Lower leg skin (tissue), 4 donors: ENCODE measurements around the gene CIB4. TPM values are rescaled to one million over a fixed set of nuclear protein-coding genes. Genes with fewer than 3 reads are reported as not detected.

Experiments used
- DNase-seq, 2 donors: peaks; one replicate each; pipeline ENCODE4 v3.0.0-alpha.2; 2019; ENCODE audit warnings: low spot score in 2 of 2
- H3K4me3 ChIP-seq: fragments of 200-600 bp; sonication (generic); 2 replicates; pipeline ENCODE4 v1.5.1; 2017; ENCODE audit warnings: mild to moderate bottlenecking, low read depth; ENCODE audit not compliant: poor library complexity, severe bottlenecking
- POLR2A ChIP-seq, 2 donors: fragments of 450-650 bp; IDR thresholded peaks; one replicate each; pipeline ENCODE4 v1.6.1; 2016 to 2017; ENCODE audit warnings: antibody characterized with exemption in 2 of 2, mild to moderate bottlenecking in 1 of 2, moderate library complexity in 1 of 2
- WGBS, 2 donors: methylation state at CpG; one replicate each; pipeline ENCODE4 v1.1.5; 2018; 5-methylcytosine and 5-hydroxymethylcytosine counted together
- intact Hi-C: fragments of 100-400 bp; cut with DNase I; formaldehyde crosslinking; loops from one replicate; pipeline ENCODE4 v1.15.0; 2023; ENCODE audit warnings: low total_unique reads
- total RNA-seq, 4 donors: library from RNA; depleted of rRNA; stranded (reverse); fragments of >200 nt; gene quantifications; one replicate each; pipeline ENCODE4 v1.1.0, GENCODE V29; 2016
- TF ChIP-seq, protein P1 (sequence below), 3 donors: fragments of 450-650 bp; IDR thresholded peaks; one replicate each; pipeline ENCODE4 v1.5.1; 2016; ENCODE audit warnings: antibody characterized with exemption in 3 of 3, mild to moderate bottlenecking in 3 of 3, moderate library complexity in 2 of 3

The CIB4 gene
- total RNA-seq, 4 donors from 2014 or later, result not detected

DNA sequence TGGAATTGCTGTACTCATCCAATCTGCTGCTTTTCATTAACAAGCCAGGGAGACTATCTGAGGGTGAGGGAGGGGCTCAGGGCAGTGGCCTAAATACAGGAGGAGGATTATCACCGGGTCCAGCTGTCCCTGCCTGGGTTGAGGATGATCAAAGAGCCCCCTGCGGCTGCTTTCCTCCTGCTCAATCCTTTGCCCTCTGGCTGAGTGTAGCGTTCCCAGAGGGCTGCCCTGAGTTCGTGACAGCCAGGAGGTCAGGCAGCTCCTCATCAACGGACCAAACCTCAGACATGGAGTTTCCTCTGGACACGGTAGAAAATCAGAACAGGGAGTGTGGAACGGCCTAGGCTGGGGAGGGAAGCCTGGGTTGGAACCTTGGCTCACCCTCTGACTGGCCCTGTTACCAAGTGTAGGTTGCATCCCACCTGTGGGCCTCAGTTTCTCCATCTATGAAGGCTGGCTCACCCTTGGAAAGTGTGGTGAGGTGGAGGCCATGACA lies 23.5 kb downstream of the CIB4 start:
- peak in 1 of 2 donors; percentile 57 for DNase-seq
- intact Hi-C loops, result no loop called here
- no peak overlapping the region for H3K4me3 ChIP-seq
- TF ChIP-seq, protein P1, sequence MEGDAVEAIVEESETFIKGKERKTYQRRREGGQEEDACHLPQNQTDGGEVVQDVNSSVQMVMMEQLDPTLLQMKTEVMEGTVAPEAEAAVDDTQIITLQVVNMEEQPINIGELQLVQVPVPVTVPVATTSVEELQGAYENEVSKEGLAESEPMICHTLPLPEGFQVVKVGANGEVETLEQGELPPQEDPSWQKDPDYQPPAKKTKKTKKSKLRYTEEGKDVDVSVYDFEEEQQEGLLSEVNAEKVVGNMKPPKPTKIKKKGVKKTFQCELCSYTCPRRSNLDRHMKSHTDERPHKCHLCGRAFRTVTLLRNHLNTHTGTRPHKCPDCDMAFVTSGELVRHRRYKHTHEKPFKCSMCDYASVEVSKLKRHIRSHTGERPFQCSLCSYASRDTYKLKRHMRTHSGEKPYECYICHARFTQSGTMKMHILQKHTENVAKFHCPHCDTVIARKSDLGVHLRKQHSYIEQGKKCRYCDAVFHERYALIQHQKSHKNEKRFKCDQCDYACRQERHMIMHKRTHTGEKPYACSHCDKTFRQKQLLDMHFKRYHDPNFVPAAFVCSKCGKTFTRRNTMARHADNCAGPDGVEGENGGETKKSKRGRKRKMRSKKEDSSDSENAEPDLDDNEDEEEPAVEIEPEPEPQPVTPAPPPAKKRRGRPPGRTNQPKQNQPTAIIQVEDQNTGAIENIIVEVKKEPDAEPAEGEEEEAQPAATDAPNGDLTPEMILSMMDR (IDR thresholded peaks at IDR 0.05), result no peak
- no peak for TF ChIP-seq POLR2A (IDR thresholded peaks at IDR 0.05)
- WGBS, 2 donors, result 37 to 51% methylated on average over 7 of the region's 7 CpGs

DNA sequence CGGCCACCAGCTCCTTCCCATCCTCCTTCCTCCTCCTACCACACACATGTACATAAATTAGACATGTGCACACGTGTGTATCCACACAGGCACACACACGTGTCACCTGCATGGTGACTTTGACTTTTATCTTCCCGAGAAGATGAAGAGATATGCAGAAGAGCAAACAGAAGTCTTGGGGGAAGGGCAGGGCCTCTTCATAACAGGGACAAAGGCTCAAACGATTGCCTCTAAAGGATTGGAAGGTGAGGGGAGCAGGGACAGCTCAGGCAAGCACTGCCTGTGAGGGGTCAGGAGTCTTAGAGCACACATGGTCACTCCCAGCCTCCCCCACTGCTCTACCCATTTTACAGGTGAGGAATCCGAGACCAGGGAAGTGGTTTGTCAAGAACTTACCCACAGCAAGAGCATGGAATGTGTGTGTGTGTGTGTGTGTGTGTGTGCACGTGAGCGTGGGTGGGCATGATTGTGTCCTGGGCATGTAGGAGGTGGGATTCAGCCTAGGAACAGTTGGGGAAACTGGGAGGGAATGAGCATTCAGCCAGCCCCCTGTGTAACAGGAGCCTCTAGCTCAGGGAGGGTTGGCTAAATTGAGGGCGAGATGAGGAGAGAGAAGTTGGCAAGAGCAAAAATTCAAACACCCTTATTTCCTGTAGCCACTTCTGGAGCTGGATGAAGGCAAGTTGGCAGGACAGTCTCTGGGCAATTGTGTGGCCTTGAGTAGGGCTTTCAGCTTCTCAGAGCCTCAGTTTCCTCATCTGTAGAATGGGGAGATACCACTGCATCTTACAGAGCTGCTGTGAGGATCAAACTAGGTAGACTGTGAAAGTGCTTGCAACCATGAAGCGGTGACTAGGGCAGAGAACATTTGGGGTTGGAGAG lies 24.2 kb downstream of the CIB4 start:
- TF ChIP-seq, protein P1 (IDR thresholded peaks at IDR 0.05), result no peak
- no peak for TF ChIP-seq POLR2A (IDR thresholded peaks at IDR 0.05)
- H3K4me3 ChIP-seq, result no peak overlapping the region
- 70 to 71% methylated on average over 10 of the region's 10 CpGs for WGBS, 2 donors
- intact Hi-C loops, result no loop called here
- no peak for DNase-seq

DNA sequence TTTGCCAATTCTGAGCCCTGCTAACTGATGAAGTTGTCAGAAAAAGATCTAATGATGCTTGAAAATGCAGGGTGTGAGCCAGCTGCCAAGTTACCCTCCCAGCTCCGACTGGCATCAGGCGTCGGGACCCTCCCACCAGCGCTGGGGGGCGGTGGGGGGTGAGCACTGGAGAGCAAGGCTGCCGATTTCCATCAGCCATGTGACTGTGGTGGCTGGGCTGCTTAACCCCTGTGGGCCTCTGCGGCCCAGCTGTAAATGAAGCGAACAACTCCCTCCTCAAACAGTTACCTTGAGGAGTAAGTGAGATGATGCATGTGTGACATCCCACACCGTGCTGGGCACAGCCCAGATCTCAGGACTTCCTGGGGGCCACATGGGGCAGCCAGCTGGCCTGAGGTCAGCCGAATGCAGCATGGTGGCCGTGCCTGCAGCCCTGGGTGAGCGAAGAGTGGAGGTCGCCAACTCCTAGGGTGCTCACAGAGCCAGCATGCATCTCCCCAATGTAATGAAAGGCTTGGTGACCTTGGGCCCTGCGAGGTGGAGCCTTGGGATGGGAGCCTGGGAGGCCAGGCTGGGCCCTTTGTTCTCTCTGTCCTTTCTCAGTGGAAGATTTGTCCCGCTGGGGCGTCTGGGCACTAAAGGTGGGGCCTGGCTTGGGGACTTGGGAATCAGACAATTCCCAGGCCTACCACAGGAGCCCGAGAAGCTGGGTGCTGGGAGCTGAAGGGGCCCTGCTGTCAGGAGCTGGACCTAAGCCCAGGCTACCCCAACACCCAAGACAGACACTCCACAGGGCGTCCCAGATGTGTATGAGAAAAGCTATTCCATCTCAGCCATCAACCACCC lies 25.1 kb downstream of the CIB4 start:
- DNase-seq, result peak in 1 of 2 donors; percentile 53

DNA sequence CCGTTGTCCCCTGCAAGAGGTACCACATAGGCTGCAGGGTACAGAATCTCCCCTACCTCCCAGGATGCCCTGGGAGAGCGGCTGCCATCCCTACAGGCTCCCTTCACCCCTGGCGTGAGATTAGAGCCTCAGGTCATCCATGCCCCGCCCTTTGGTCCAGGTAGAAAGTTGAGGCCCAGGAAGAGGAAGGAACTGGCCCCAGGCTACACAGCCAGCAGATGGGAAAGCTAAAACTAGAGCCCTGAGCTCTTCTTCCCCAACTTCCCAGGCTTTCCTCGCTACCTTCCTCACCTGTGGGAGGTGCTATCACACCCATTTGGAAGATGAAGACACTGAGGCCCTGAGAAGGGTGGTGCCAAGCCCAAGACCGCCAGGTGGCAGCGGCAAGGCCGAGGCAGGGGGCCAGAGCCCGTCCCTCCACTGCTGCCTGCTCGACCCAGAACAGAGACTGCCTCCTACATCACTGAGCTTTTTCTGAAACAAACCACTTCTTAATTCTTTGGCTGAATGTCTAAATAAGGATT lies 25.8 kb downstream of the CIB4 start:
- H3K4me3 ChIP-seq, result no peak overlapping the region
- WGBS, 2 donors, result 73 to 80% methylated on average over 9 to 10 of the region's 10 CpGs
- TF ChIP-seq POLR2A (IDR thresholded peaks at IDR 0.05), result no peak
- TF ChIP-seq, protein P1 (IDR thresholded peaks at IDR 0.05), result no peak
- peak in 1 of 2 donors; percentile 49 for DNase-seq
- intact Hi-C loops, result no loop called here

More for the DNA sequence above, 25.1 kb downstream of the CIB4 start:
- 57 to 75% methylated on average over 15 to 18 of the region's 18 CpGs for WGBS, 2 donors
- intact Hi-C loops, result no loop called here
- no peak overlapping the region for H3K4me3 ChIP-seq
- TF ChIP-seq, protein P1 (IDR thresholded peaks at IDR 0.05), result no peak
- TF ChIP-seq POLR2A (IDR thresholded peaks at IDR 0.05), result no peak

DNA sequence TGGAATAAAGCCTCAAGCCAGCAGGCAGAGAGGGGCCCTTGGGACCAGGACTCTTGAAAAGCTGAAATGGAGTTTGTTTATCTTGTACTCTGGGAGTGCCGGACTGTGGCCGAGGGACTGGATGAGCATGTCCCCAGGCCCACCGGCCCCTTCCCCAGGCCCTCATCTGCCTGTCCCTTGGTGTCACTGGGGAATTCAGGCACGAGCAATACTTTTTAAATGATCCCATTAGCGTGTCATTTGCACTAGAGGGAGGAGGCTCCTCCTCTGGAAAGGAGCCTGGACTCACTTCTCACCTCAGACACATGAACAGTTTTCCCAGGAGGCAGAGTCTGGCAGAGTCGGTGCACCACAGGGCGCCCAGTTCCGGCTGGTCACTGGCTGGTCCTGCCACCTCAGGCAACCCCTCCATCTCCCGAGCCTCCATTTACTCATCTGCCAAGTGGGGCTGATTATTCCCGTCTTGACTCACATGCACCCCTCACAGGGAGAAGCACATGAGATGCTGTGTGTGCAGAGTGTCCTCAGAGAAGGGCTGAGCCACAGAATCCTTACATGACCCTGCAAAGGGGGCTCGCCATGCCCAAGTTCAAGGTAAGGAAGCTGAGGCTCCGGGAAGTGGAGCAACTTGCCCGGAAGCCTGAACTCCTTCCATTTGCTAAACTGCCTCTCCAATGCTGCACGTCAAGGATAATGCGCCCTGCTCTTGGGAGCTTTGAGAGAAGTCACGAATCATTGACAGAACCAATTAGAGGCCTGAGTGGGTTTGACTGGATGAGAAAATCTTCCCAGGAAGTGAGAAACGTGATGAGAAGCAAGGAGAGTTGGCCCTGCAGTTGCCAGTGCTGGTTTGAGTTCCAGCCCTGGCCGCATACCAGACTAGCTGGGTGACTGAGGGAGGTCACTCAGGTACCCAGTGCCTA lies 26.7 kb downstream of the CIB4 start:
- no peak overlapping the region for H3K4me3 ChIP-seq
- intact Hi-C loops, result no loop called here
- TF ChIP-seq POLR2A (IDR thresholded peaks at IDR 0.05), result no peak
- TF ChIP-seq, protein P1 (IDR thresholded peaks at IDR 0.05), result no peak
- peak in 1 of 2 donors; percentile 65 for DNase-seq
- WGBS, 2 donors, result 69 to 75% methylated on average over 17 to 18 of the region's 18 CpGs
